Measurements from ENCODE around the gene NRCAM. TPM values are rescaled to one million over a fixed set of nuclear protein-coding genes. Genes with fewer than 3 reads are reported as not detected.

NRCAM gene
- total and polyA plus RNA-seq, 2 of the 8 experiments (the other 6 are each of a cell fraction or from before 2014, with no cell fraction given) = 2.7 to 3.8 TPM

- H4K91ac ChIP-seq (replicated peaks; ENCODE audit: insufficient read length, low read length) = no peak overlapping the region
- H4K5ac ChIP-seq (ENCODE audit: insufficient read length, low read depth, low read length) = no peak overlapping the region
- no peaks in the 10 kb centered on the region for H3K4me1 ChIP-seq (replicated peaks in 1 of 4; ENCODE audit: control insufficient read depth in 3 of 4, insufficient read depth in 4 of 4, low read length in 3 of 4)
- no peak overlapping the region for H2BK15ac ChIP-seq (ENCODE audit: low read length)
- H3K79me2 ChIP-seq (ENCODE audit: control insufficient read depth in 1 of 2, insufficient read depth in 2 of 2, low read length in 2 of 2) = no peaks in the 10 kb centered on the region
- H3K14ac ChIP-seq (ENCODE audit: insufficient read length) = no peak overlapping the region
- H3K9ac ChIP-seq (replicated peaks in 1 of 4; ENCODE audit: extremely low read depth in 1 of 4, low read depth in 3 of 4, low read length in 3 of 4) = no peak overlapping the region
- ChIA-PET POLR2A (ENCODE audit: partially characterized antibody) (no interaction called here), CTCF (ENCODE audit: partially characterized antibody) (interaction anchor here (0.6 to 0.8 kb wide), 2 partner anchors 12 to 14 kb away, joined by 3 to 4 read pairs; no protein-coding TSS in a partner anchor)
- no peak overlapping the region for H2AFZ ChIP-seq (ENCODE audit: low read length)
- H2BK12ac ChIP-seq (ENCODE audit: low read depth, low read length) = no peak overlapping the region
- no peak overlapping the region for H3K4me3 ChIP-seq (ENCODE audit: extremely low read depth in 1 of 4, insufficient read depth in 2 of 4, low read depth in 3 of 4, low read length in 4 of 4)
- H3K23me2 ChIP-seq (ENCODE audit: low read depth, low read length) = no peaks in the 10 kb centered on the region
- no peak for DNase-seq (ENCODE audit: low read depth in 1 of 2, low spot score in 2 of 2)
- no peaks in the 10 kb centered on the region for H3K27me3 ChIP-seq (replicated peaks in 1 of 4; ENCODE audit: control insufficient read depth in 3 of 4, extremely low read depth in 1 of 4, insufficient read depth in 3 of 4, low read length in 3 of 4)
- H3K4me2 ChIP-seq (ENCODE audit: insufficient read depth in 1 of 2, low read depth in 2 of 2, low read length in 2 of 2) = no peak overlapping the region
- no peaks in the 10 kb centered on the region for H3K36me3 ChIP-seq (ENCODE audit: control insufficient read depth in 2 of 4, insufficient read depth in 4 of 4, low read length in 3 of 4)
- 96% methylated on average over 1 of the region's 1 CpG; no CpG with 5 or more reads in 1 of the 2 experiments for WGBS, 2 experiments (ENCODE audit: extremely low coverage in 1 of 2, insufficient coverage in 1 of 2, insufficient read length in 1 of 2, insufficient replicate concordance in 2 of 2, low coverage in 1 of 2, low lambda C conversion rate in 2 of 2, missing lambda C conversion rate in 1 of 2)
- no peak overlapping the region for H3K56ac ChIP-seq (replicated peaks; ENCODE audit: insufficient read length, low read depth, low read length)
- no peak for FAIRE-seq
- no peak overlapping the region for H3K4ac ChIP-seq (replicated peaks; ENCODE audit: insufficient read length, low read depth, low read length)
- H4K8ac ChIP-seq (ENCODE audit: extremely low read depth, insufficient read depth, low read length) = no peak overlapping the region
- no peak overlapping the region for H3K27ac ChIP-seq (ENCODE audit: low read depth, low read length)
- no peaks in the 10 kb centered on the region for H3K9me3 ChIP-seq (ENCODE audit: insufficient read depth in 2 of 2, low read depth in 1 of 2, low read length in 1 of 2)
- H4K20me1 ChIP-seq (replicated peaks in 1 of 2; ENCODE audit: control insufficient read depth in 1 of 2, insufficient read depth in 2 of 2, low read length in 2 of 2) = no peaks in the 10 kb centered on the region
- H2BK120ac ChIP-seq (replicated peaks; ENCODE audit: low read depth, low read length) = no peak overlapping the region
- no peak overlapping the region for H2BK5ac ChIP-seq (ENCODE audit: low read depth, low read length)
- H3K79me1 ChIP-seq (ENCODE audit: low read depth, low read length) = no peaks in the 10 kb centered on the region
- H2AK5ac ChIP-seq (ENCODE audit: low read depth, low read length) = no peak overlapping the region
- no peak overlapping the region for H3K23ac ChIP-seq (ENCODE audit: insufficient read length)
- H3K18ac ChIP-seq (ENCODE audit: extremely low read depth, low read length) = no peak overlapping the region
- H2BK20ac ChIP-seq (ENCODE audit: low read length) = no peak overlapping the region
- TF ChIP-seq SRF (IDR thresholded peaks at IDR 0.05; ENCODE audit: low read depth, low read length) (no peak), BACH1 (IDR thresholded peaks at IDR 0.05; ENCODE audit: low read length) (no peak), E2F6 (IDR thresholded peaks at IDR 0.05) (no peak), EGR1 (IDR thresholded peaks at IDR 0.05; ENCODE audit: borderline replicate concordance, low read depth, low read length) (no peak), SAP30 (IDR thresholded peaks at IDR 0.05; ENCODE audit: insufficient read depth, insufficient replicate concordance, low read length) (no peak), USF2 (IDR thresholded peaks at IDR 0.05; ENCODE audit: low read length) (no peak), FOSL1 (IDR thresholded peaks at IDR 0.05; ENCODE audit: insufficient read depth, low read depth, low read length) (no peak), SUZ12 (IDR thresholded peaks at IDR 0.05; ENCODE audit: low read length) (no peak), POLR2AphosphoS5 (IDR thresholded peaks at IDR 0.05; ENCODE audit: low read depth, low read length) (no peak), KDM5A (IDR thresholded peaks at IDR 0.05; ENCODE audit: low read length) (no peak)
These were observed 297.5 kb downstream of the NRCAM start for GRCh38 chr7:108158776-108159175.

All from H1 (cell line).